ENCODE data around the gene ABCG4.
"Not testable (repeated sequence)": the region's sequence is repeated elsewhere in the genome, so short reads cannot be mapped to it uniquely, and the experiment has no call there.

ABCG4 gene

DNA sequence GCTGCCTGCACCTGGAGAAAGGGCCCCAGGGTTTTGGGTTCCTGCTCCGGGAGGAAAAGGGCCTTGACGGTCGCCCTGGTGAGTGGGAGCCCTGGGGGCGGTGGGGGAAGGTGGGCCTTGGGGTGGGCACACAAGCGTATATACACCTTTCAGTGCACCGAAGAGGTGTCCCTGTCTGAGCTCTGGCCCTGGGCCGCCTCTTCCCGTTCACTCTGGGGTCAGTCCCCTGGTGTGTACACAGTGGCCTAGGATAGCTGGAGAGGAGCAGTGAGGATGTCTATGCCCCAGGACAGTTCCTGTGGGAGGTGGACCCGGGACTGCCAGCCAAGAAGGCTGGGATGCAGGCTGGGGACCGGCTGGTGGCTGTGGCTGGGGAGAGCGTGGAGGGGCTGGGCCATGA, 39.2 kb downstream of the ABCG4 start:
- TF ChIP-seq, protein P1, sequence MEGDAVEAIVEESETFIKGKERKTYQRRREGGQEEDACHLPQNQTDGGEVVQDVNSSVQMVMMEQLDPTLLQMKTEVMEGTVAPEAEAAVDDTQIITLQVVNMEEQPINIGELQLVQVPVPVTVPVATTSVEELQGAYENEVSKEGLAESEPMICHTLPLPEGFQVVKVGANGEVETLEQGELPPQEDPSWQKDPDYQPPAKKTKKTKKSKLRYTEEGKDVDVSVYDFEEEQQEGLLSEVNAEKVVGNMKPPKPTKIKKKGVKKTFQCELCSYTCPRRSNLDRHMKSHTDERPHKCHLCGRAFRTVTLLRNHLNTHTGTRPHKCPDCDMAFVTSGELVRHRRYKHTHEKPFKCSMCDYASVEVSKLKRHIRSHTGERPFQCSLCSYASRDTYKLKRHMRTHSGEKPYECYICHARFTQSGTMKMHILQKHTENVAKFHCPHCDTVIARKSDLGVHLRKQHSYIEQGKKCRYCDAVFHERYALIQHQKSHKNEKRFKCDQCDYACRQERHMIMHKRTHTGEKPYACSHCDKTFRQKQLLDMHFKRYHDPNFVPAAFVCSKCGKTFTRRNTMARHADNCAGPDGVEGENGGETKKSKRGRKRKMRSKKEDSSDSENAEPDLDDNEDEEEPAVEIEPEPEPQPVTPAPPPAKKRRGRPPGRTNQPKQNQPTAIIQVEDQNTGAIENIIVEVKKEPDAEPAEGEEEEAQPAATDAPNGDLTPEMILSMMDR (IDR thresholded peaks at IDR 0.05; ENCODE audit: extremely low read depth, insufficient read depth, missing control alignments) = no peak
- in situ Hi-C loops (cut with MboI; ENCODE audit: low pct_unique_long_range_greater_than_20kb, low sequenced_read_pairs, unreplicated experiment) = no loop called here
- no peak for DNase-seq (ENCODE audit: low spot score)

DNA sequence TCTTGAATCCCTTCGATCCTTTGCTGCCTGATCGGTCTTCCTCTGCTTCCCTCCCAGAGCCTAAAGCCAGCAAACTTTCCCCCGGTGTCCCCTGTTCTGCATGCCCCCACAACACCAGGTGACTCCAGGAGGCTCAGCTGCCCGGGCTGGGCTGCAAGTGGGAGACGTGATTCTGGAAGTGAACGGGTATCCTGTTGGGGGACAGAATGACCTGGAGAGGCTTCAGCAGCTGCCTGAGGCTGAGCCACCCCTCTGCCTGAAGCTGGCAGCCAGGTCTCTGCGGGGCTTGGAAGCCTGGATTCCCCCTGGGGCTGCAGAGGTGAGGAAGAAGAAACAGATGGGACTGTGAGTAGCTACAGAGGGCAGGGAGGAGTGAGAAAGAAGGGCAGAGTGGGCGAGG, 40.0 kb downstream of the ABCG4 start:
- no peak for DNase-seq (ENCODE audit: low spot score)
- TF ChIP-seq, protein P1 (IDR thresholded peaks at IDR 0.05; ENCODE audit: extremely low read depth, insufficient read depth, missing control alignments) = no peak
- in situ Hi-C loops (cut with MboI; ENCODE audit: low pct_unique_long_range_greater_than_20kb, low sequenced_read_pairs, unreplicated experiment) = no loop called here

DNA sequence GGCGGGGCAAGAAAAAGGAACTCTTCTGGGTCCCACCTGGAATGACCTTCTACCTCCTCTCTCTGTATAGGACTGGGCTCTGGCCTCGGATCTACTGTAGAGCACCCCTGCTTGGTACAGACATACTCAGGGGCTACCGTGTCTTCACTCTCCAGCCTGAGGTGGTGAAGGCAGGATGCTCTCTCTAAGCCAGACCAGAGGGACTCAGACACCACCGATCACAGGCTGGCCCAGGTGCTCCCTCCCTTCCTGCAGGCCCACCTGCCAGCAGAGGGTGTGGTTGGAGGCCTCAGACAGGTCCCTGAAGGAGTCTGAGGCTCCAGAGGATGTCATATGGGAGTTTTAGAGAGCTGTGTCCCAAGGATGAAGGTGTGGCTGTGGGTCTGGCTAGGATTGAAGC, 40.5 kb downstream of the ABCG4 start:
- in situ Hi-C loops (cut with MboI; ENCODE audit: low pct_unique_long_range_greater_than_20kb, low sequenced_read_pairs, unreplicated experiment) = no loop called here
- no peak for DNase-seq (ENCODE audit: low spot score)
- TF ChIP-seq, protein P1 (IDR thresholded peaks at IDR 0.05; ENCODE audit: extremely low read depth, insufficient read depth, missing control alignments) = no peak

DNA sequence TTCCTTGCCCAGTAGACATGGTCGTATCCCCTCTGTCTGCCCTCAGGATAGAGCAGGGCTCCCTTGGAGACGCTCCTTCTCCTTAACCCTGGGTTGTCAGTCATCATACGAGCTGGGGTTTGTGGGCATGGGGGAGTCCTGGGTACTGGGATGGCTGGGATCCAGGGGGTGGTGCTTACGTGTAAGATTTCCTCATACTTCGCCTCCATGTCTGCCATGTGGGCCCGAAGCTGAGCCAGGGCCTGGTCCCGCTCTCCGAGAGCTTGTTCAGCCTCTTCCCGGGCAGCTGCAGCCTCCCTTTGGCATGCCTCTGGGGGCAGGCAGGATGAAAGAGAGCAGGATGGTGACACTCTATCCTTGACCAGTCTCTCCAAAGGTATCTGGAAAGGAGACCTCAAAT, 41.7 kb downstream of the ABCG4 start:
- in situ Hi-C loops (cut with MboI; ENCODE audit: low pct_unique_long_range_greater_than_20kb, low sequenced_read_pairs, unreplicated experiment) = no loop called here
- TF ChIP-seq, protein P1 (IDR thresholded peaks at IDR 0.05; ENCODE audit: extremely low read depth, insufficient read depth, missing control alignments) = no peak
- DNase-seq (ENCODE audit: low spot score) = no peak

DNA sequence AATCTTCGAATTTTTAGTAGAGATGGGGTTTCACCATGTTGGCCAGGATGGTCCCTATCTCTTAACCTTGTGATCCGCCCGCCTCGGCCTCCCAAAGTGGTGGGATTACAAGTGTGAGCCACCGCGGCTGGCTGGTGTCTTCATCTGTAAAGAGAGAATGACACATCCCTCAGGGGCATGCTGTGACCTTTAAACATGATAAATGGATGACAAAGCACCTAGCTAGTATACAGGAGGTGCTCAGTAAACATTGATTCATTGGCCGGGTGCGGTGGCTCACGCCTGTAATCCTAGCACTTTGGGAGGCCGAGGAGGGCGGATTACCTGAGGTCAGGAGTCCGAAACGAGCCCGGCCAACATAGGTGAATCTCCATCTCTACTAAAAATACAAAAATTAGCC, 42.4 kb downstream of the ABCG4 start:
- DNase-seq (ENCODE audit: low spot score); in situ Hi-C loops (cut with MboI; ENCODE audit: low pct_unique_long_range_greater_than_20kb, low sequenced_read_pairs, unreplicated experiment): not testable (repeated sequence)

DNA sequence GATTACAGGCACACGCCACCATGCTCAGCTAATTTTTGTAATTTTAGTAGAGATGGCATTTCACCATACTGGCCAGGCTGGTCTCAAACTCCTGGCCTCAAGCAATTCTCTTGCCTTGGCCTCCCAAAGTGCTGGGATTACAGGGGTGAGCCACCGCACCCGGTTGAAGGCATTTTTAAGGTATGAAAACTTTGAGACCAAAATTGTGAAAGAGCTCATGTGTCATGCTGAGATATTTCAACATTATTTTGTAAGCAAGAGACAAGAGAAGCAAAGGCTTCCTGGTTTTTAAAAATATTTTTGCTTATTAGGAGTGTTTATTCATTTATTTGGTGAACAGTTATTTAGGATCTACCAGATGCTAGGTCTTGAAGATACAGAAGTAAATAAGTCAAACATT, 43.3 kb downstream of the ABCG4 start:
- no peak for DNase-seq (ENCODE audit: low spot score)
- in situ Hi-C loops (cut with MboI; ENCODE audit: low pct_unique_long_range_greater_than_20kb, low sequenced_read_pairs, unreplicated experiment) = no loop called here
- TF ChIP-seq, protein P1 (IDR thresholded peaks at IDR 0.05; ENCODE audit: extremely low read depth, insufficient read depth, missing control alignments) = no peak

DNA sequence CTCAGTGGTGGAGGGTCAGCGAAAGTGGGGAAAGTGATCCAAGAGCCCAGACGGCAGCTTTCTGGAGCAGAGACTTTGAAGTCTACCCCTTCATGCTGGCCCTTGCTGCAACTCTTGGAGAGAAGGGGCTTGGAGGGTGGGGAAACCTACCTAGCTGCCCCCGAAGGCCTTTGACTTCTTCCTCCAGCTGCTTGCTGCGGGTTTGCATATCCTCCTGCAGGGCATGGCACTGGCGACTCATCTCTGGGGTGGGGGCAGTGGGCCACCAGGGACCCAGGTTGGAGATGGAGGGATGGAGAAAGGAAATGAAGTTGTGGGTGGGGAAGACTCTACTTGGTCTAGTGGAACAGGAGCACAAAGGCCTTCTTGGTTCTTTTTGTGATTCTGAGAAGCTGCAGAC, 44.1 kb downstream of the ABCG4 start:
- no peak for DNase-seq (ENCODE audit: low spot score)
- in situ Hi-C loops (cut with MboI; ENCODE audit: low pct_unique_long_range_greater_than_20kb, low sequenced_read_pairs, unreplicated experiment) = no loop called here
- TF ChIP-seq, protein P1 (IDR thresholded peaks at IDR 0.05; ENCODE audit: extremely low read depth, insufficient read depth, missing control alignments) = no peak

All from GM13977 (cell line).